ENCODE measurements around the gene WDFY3.

GRCh38 chr4:84968925-84969324, 2.4 kb upstream of the WDFY3 start:
- TF ChIP-seq, protein P1, sequence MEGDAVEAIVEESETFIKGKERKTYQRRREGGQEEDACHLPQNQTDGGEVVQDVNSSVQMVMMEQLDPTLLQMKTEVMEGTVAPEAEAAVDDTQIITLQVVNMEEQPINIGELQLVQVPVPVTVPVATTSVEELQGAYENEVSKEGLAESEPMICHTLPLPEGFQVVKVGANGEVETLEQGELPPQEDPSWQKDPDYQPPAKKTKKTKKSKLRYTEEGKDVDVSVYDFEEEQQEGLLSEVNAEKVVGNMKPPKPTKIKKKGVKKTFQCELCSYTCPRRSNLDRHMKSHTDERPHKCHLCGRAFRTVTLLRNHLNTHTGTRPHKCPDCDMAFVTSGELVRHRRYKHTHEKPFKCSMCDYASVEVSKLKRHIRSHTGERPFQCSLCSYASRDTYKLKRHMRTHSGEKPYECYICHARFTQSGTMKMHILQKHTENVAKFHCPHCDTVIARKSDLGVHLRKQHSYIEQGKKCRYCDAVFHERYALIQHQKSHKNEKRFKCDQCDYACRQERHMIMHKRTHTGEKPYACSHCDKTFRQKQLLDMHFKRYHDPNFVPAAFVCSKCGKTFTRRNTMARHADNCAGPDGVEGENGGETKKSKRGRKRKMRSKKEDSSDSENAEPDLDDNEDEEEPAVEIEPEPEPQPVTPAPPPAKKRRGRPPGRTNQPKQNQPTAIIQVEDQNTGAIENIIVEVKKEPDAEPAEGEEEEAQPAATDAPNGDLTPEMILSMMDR (IDR thresholded peaks at IDR 0.05) = no peak
- no peak for TF ChIP-seq POLR2A (IDR thresholded peaks at IDR 0.05)
